ENCODE data around the gene VPS18.

VPS18 gene

DNA sequence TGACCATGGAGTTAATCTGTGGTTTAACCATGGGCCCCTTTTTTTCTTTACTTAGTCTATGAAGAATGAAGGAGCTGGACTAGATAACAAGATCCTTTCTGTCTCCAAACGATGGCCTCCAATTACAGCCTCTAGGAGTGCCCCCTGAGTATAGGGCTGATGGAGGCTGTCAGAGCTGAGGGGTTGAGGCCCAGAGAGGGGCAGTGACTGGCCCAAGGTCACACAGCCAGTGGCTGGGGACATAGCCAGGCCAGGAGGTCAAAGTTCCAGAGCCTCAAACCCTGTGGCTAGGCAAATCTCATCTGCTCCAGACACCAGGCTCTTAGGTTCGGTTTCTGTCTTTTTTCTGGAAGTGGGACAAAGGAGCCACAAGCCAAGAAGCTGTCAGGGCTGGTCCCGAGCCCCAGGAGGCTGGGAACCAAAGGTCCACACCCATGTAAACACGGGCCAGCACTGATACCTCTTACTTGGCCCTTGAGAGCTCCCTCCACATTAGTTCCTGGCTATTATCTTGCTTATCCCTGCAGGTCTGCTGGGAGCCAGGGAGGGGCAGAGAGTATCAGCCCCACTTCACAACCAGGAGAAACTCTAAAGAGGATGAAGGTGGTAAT lies 30.5 kb upstream of the VPS18 start:
- DNase-seq (ENCODE audit: low read depth, low spot score): no peak
- no peaks in the 10 kb centered on the region for H3K9me3 ChIP-seq (ENCODE audit: low read depth, low read length)
- H3K4me3 ChIP-seq: no peak overlapping the region
- no peak overlapping the region for H3K9ac ChIP-seq (ENCODE audit: insufficient read length)
- TF ChIP-seq POLR2AphosphoS5 (IDR thresholded peaks at IDR 0.05; ENCODE audit: borderline replicate concordance, low read depth, low read length) (no peak), EZH2 (IDR thresholded peaks at IDR 0.05) (no peak), FOXP2 (optimal IDR thresholded peaks at IDR 0.05; ENCODE audit: control extremely low read depth, extremely low read length, insufficient read depth) (no peak)
- H3K27ac ChIP-seq: no peak overlapping the region
- no peaks in the 10 kb centered on the region for H3K36me3 ChIP-seq (ENCODE audit: insufficient read depth, low read length)

DNA sequence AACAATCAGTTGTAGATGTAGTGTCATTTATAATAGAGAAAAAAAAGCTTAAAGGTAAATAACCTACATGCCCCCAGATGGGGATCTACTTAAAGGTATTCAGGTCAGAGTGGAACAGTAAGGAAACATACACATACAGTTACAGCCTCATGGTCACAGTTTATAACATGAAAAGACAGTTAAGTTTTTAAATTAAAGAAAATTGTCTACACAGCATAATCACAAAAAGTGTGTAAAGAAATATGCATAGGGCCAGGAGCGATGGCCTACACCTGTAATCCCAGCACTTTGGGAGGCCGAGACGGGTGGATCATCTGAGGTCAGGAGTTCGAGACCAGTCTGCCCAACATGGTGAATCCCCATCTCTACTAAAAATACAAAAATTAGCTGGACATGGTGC lies 27.1 kb upstream of the VPS18 start:
- H3K4me3 ChIP-seq: no peak overlapping the region
- DNase-seq (ENCODE audit: low read depth, low spot score): no peak
- H3K9me3 ChIP-seq (ENCODE audit: low read depth, low read length): no peaks in the 10 kb centered on the region
- no peak overlapping the region for H3K9ac ChIP-seq (ENCODE audit: insufficient read length)
- H3K36me3 ChIP-seq (ENCODE audit: insufficient read depth, low read length): no peaks in the 10 kb centered on the region
- TF ChIP-seq EZH2 (IDR thresholded peaks at IDR 0.05) (no peak), FOXP2 (optimal IDR thresholded peaks at IDR 0.05; ENCODE audit: control extremely low read depth, extremely low read length, insufficient read depth) (no peak), POLR2AphosphoS5 (IDR thresholded peaks at IDR 0.05; ENCODE audit: borderline replicate concordance, low read depth, low read length) (no peak)
- no peak overlapping the region for H3K27ac ChIP-seq

- TF ChIP-seq POLR2AphosphoS5 (IDR thresholded peaks at IDR 0.05; ENCODE audit: borderline replicate concordance, low read depth, low read length) (no peak), FOXP2 (optimal IDR thresholded peaks at IDR 0.05; ENCODE audit: control extremely low read depth, extremely low read length, insufficient read depth) (no peak), EZH2 (IDR thresholded peaks at IDR 0.05) (no peak)
- H3K36me3 ChIP-seq (ENCODE audit: insufficient read depth, low read length): no peaks in the 10 kb centered on the region
- no peak overlapping the region for H3K27ac ChIP-seq
- no peak overlapping the region for H3K9ac ChIP-seq (ENCODE audit: insufficient read length)
- DNase-seq (ENCODE audit: low read depth, low spot score): no peak
- no peaks in the 10 kb centered on the region for H3K9me3 ChIP-seq (ENCODE audit: low read depth, low read length)
- H3K4me3 ChIP-seq: no peak overlapping the region
These were observed 24.6 kb upstream of the VPS18 start for GRCh38 chr15:40869686-40870085.

GRCh38 chr15:40870716-40871115 lies 23.5 kb upstream of the VPS18 start:
- DNase-seq (ENCODE audit: low read depth, low spot score): no peak
- Histone ChIP-seq H3K9me3 (ENCODE audit: low read depth, low read length) (no peaks in the 10 kb centered on the region), H3K9ac (ENCODE audit: insufficient read length) (no peak overlapping the region), H3K4me3 (no peak overlapping the region), H3K36me3 (ENCODE audit: insufficient read depth, low read length) (no peaks in the 10 kb centered on the region), H3K27ac (no peak overlapping the region)
- TF ChIP-seq FOXP2 (optimal IDR thresholded peaks at IDR 0.05; ENCODE audit: control extremely low read depth, extremely low read length, insufficient read depth) (no peak), POLR2AphosphoS5 (IDR thresholded peaks at IDR 0.05; ENCODE audit: borderline replicate concordance, low read depth, low read length) (no peak), EZH2 (IDR thresholded peaks at IDR 0.05) (no peak)

DNA sequence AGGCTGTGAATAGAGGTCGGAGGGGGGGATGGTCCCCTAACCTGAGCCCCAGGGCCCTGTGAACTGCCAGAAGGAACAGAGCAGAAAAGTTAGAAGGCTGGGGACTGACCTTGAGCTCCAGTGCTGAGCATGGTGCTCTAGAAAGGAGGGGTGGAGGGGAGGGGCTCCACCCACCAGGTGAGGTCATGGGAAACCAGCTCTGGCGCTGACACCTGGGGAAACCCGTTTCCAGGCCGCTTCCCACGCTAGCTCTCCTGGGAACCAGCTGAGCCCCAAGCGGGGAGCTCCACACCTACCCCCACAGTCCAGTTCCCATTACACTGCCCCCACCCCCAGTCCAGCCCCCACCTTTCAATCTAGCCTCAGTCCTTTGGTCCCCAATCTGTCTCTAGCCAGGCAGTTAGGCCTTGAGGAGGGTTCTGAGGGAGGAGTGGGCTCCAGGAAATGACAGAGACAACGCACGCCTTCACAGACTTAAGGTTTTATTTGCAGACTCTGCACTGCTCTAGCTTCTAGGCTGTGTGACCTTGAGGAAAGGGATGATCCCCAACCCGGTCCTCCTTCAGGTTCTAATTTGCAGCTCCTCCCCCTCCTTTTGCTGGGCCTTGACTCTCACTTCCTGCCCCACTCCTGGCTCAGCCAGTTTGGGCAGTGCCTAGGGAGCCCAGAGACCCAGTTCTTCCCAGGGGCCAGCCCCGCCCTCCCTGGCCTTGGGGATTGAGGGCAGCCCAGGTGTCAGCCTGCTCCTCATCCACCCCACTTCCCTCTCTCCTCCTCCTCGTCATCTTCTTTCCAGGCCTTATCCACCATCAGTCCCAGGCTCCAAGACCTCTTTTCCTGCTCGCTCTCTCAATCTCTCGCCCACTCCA lies 22.3 kb upstream of the VPS18 start:
- Histone ChIP-seq H3K4me3 (no peak overlapping the region), H3K9ac (ENCODE audit: insufficient read length) (no peak overlapping the region)
- DNase-seq (ENCODE audit: low read depth, low spot score): no peak

GRCh38 chr15:40872791-40873693 lies 21.2 kb upstream of the VPS18 start:
- Histone ChIP-seq H3K9me3 (ENCODE audit: low read depth, low read length) (no peaks in the 10 kb centered on the region), H3K27ac (no peak overlapping the region), H3K36me3 (ENCODE audit: insufficient read depth, low read length) (no peaks in the 10 kb centered on the region), H3K4me3 (peak overlapping the region; percentile 89), H3K9ac (ENCODE audit: insufficient read length) (no peak overlapping the region)
- no peak for TF ChIP-seq POLR2AphosphoS5 (IDR thresholded peaks at IDR 0.05; ENCODE audit: borderline replicate concordance, low read depth, low read length)
- TF ChIP-seq EZH2 (IDR thresholded peaks at IDR 0.05): no peak
- TF ChIP-seq FOXP2 (optimal IDR thresholded peaks at IDR 0.05; ENCODE audit: control extremely low read depth, extremely low read length, insufficient read depth): no peak
- no peak for DNase-seq (ENCODE audit: low read depth, low spot score)

More for the DNA sequence above, 22.3 kb upstream of the VPS18 start:
- Histone ChIP-seq H3K9me3 (ENCODE audit: low read depth, low read length) (no peaks in the 10 kb centered on the region), H3K27ac (no peak overlapping the region), H3K36me3 (ENCODE audit: insufficient read depth, low read length) (no peaks in the 10 kb centered on the region)
- TF ChIP-seq FOXP2 (optimal IDR thresholded peaks at IDR 0.05; ENCODE audit: control extremely low read depth, extremely low read length, insufficient read depth) (no peak), POLR2AphosphoS5 (IDR thresholded peaks at IDR 0.05; ENCODE audit: borderline replicate concordance, low read depth, low read length) (no peak), EZH2 (IDR thresholded peaks at IDR 0.05) (no peak)

DNA sequence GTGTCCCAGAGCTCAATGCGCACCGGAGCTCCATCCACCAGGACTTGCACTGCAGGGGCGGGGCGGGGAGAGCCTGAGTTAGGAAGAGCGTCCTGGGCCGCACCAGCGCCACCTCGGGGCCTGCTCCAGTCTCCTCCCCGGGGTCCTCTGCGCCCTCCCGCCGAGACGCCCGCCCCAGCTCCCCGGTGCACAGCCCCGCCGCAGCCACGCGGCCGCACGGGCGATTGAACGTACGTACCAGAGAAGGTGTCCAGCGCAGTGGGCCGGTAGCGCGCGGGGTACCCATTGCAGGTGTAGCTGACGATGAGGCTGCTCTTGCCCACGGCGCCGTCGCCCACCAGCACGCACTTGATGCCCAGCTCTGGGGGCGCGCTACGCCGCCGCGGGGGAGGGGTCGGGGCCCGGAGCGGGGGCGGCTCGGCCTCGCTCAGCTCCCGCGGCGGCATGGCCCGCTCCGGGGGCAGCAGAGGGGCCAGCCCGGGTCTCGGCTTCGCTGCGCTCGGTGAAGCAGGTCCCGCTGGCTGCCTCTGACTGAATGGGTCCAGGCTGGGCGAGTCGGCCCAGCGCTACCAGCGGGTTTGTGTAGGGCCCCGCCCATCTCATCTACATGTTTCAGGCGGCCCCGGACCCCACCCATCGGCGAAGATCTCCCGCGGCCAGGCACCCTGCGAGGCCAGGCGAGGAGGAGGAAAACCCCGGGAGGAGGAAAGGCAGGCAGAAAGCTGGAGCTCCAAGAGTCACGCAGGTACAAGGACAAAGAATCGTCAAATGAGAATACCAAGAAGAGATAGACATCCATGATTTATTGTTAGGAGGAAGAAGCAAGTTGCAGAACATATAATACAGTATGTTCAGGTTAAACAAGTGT lies 20.3 kb upstream of the VPS18 start, which contains the start of gene RHOV:
Gene RHOV, minus strand, starts transcription at position 541 of the 868 bp plus-strand sequence. Its CDS starts 95 bp downstream, at position 446.
- H3K9me3 ChIP-seq (ENCODE audit: low read depth, low read length): no peaks in the 10 kb centered on the region
- no peak for DNase-seq (ENCODE audit: low read depth, low spot score)
- H3K9ac ChIP-seq (ENCODE audit: insufficient read length): peak within 1 kb of the TSS; percentile 65
- TF ChIP-seq POLR2AphosphoS5 (IDR thresholded peaks at IDR 0.05; ENCODE audit: borderline replicate concordance, low read depth, low read length): peak; percentile 60; the same call in 1 of the 2 replicates
- TF ChIP-seq EZH2 (IDR thresholded peaks at IDR 0.05): no peak
- TF ChIP-seq FOXP2 (optimal IDR thresholded peaks at IDR 0.05; ENCODE audit: control extremely low read depth, extremely low read length, insufficient read depth): peak; percentile 20
- no peaks in the 10 kb centered on the region for H3K36me3 ChIP-seq (ENCODE audit: insufficient read depth, low read length)
- no peak within 1 kb of the TSS for H3K27ac ChIP-seq
- H3K4me3 ChIP-seq: peak within 1 kb of the TSS; percentile 89

Data from SK-N-MC (cell line).